ENCODE results near the gene GH2.
"Not testable (repeated sequence)": the region's sequence is repeated elsewhere in the genome, so short reads cannot be mapped to it uniquely, and the experiment has no call there.

The GH2 gene

GRCh38 chr17:63881935-63882601, at the start of gene GH2:
Gene GH2, minus strand, starts transcription at chr17:63881944. Its CDS starts 143 bp downstream, at chr17:63881801.
- DNase-seq (ENCODE audit: low spot score) = peak; percentile 70

GRCh38 chr17:63930951-63931575, 49.3 kb upstream of the GH2 start:
- DNase-seq (ENCODE audit: low spot score) = no peak

- DNase-seq (ENCODE audit: low spot score) = no peak
These were observed 48.4 kb upstream of the GH2 start for GRCh38 chr17:63929860-63930766.

- DNase-seq (ENCODE audit: low spot score) = no peak
These were observed 47.4 kb upstream of the GH2 start for GRCh38 chr17:63928966-63929695.

- no peak for DNase-seq (ENCODE audit: low spot score)
These were observed 46.5 kb upstream of the GH2 start for GRCh38 chr17:63928172-63928666.

GRCh38 chr17:63927464-63928171, 45.9 kb upstream of the GH2 start:
- DNase-seq (ENCODE audit: low spot score) = no peak

GRCh38 chr17:63926164-63926563, 44.4 kb upstream of the GH2 start:
- no peak for DNase-seq (ENCODE audit: low spot score)

- no peak for DNase-seq (ENCODE audit: low spot score)
These were observed 43.9 kb upstream of the GH2 start for GRCh38 chr17:63925615-63926014.

- not testable (repeated sequence) for DNase-seq (ENCODE audit: low spot score)
These were observed 40.7 kb upstream of the GH2 start for GRCh38 chr17:63922402-63922801.

- DNase-seq (ENCODE audit: low spot score) = not testable (repeated sequence)
These were observed 39.0 kb upstream of the GH2 start for GRCh38 chr17:63920779-63921178.

GRCh38 chr17:63920050-63920449, 38.3 kb upstream of the GH2 start:
- DNase-seq (ENCODE audit: low spot score) = not testable (repeated sequence)

GRCh38 chr17:63919311-63919723, 37.6 kb upstream of the GH2 start:
- DNase-seq (ENCODE audit: low spot score) = peak; percentile 54

- DNase-seq (ENCODE audit: low spot score) = not testable (repeated sequence)
These were observed 37.1 kb upstream of the GH2 start, which contains the start of gene GH1 for GRCh38 chr17:63918789-63919305. Gene GH1, minus strand, starts transcription at chr17:63918839. Its CDS starts 63 bp downstream, at chr17:63918776.

GRCh38 chr17:63918305-63918704, 36.6 kb upstream of the GH2 start:
- DNase-seq (ENCODE audit: low spot score) = no peak

GRCh38 chr17:63917646-63918045, 35.9 kb upstream of the GH2 start:
- DNase-seq (ENCODE audit: low spot score) = no peak

GRCh38 chr17:63917206-63917605, 35.5 kb upstream of the GH2 start:
- DNase-seq (ENCODE audit: low spot score) = not testable (repeated sequence)

GRCh38 chr17:63916566-63917185, 34.9 kb upstream of the GH2 start:
- no peak for DNase-seq (ENCODE audit: low spot score)

GRCh38 chr17:63915753-63916152, 34.0 kb upstream of the GH2 start:
- DNase-seq (ENCODE audit: low spot score) = not testable (repeated sequence)

GRCh38 chr17:63914471-63914870, 32.7 kb upstream of the GH2 start:
- no peak for DNase-seq (ENCODE audit: low spot score)

- DNase-seq (ENCODE audit: low spot score) = peak; percentile 51
These were observed 29.9 kb upstream of the GH2 start for GRCh38 chr17:63911657-63912100.

All from RKO (cell line).